Measurements from ENCODE around the gene TIPRL. TPM values are rescaled to one million over a fixed set of nuclear protein-coding genes. Genes with fewer than 3 reads are reported as not detected.
"Not testable (repeated sequence)": the region's sequence is repeated elsewhere in the genome, so short reads cannot be mapped to it uniquely, and the experiment has no call there.

The TIPRL gene
- total RNA-seq, 2 donors from 2014 or later: 34.6 to 49.6 TPM

- Mint-ChIP-seq H3K4me1 (ENCODE audit: low read depth in 2 of 2) (no peaks in the 10 kb centered on the region), H3K9me3 (no peaks in the 10 kb centered on the region), H3K27ac (no peak overlapping the region), H3K27me3 (no peaks in the 10 kb centered on the region), H3K4me3 (no peak overlapping the region), H3K36me3 (peaks cover 18% of the 10 kb centered on the region)
- ATAC-seq (no peak), DNase-seq (ENCODE audit: low spot score) (no peak)
These were observed 27.3 kb downstream of the TIPRL start for GRCh38 chr1:168206111-168206510.

GRCh38 chr1:168207673-168208072 lies 28.9 kb downstream of the TIPRL start:
- ATAC-seq: not testable (repeated sequence)

DNA sequence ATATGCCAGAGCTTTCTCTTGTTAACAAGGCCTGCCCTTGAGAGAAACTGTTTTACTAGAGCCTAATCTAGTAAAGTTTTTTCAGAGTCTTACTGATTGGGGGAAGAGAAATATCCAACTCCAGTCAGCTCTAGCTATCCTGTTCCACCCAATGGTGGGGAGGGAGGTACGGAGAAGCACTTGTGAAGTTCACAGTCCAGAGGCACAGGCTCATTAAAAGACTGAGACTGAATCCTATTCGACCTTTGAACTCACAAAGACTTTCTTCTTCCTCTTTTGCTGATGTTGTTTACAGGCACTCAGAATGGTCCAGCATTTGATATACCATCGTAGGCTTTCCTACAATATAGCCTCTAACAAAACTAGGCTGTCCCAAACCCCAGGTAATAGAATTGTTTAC lies 31.6 kb downstream of the TIPRL start:
- H3K4me3 Mint-ChIP-seq: no peak overlapping the region
- peaks cover 7% of the 10 kb centered on the region for H3K9me3 Mint-ChIP-seq
- peaks cover 0 to 5% of the 10 kb centered on the region in 2 donors for H3K4me1 Mint-ChIP-seq (ENCODE audit: low read depth in 2 of 2)
- H3K27ac Mint-ChIP-seq: no peak overlapping the region
- DNase-seq (ENCODE audit: low spot score) (no peak), ATAC-seq (no peak)
- H3K36me3 Mint-ChIP-seq: peaks cover 12% of the 10 kb centered on the region
- peaks cover 0 to 7% of the 10 kb centered on the region in 2 donors for H3K27me3 Mint-ChIP-seq

More at GRCh38 chr1:168207673-168208072, 28.9 kb downstream of the TIPRL start:
- H3K4me1 Mint-ChIP-seq (ENCODE audit: low read depth in 2 of 2); H3K4me3 Mint-ChIP-seq; H3K27ac Mint-ChIP-seq; H3K27me3 Mint-ChIP-seq; DNase-seq (ENCODE audit: low spot score); H3K9me3 Mint-ChIP-seq: not testable (repeated sequence)
- peaks cover 16% of the 10 kb centered on the region for H3K36me3 Mint-ChIP-seq

DNA sequence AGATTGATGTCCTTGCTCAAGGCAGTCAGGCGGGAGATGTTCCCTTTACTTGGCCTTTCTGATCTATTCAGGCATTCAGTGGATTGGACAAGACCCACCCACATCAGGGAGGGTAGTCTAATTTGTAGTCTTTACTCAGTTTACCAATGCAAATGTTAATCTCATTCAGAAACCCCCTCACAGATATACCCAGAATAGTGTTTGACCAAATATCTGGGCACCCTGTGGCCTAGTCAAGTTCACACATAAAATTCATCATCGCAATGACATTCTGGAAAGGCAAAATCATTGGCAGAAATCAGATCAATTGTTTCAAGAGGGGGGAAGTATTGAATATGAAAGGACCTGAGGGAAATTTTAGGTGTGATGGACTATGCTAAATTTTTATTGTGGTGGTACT lies 34.6 kb downstream of the TIPRL start:
- H3K27me3 Mint-ChIP-seq: peaks cover 0 to 7% of the 10 kb centered on the region in 2 donors
- DNase-seq (ENCODE audit: low spot score) (no peak), ATAC-seq (no peak)
- peaks cover 6% of the 10 kb centered on the region for H3K36me3 Mint-ChIP-seq
- H3K9me3 Mint-ChIP-seq: peaks cover 7% of the 10 kb centered on the region
- no peak overlapping the region for H3K27ac Mint-ChIP-seq
- H3K4me1 Mint-ChIP-seq (ENCODE audit: low read depth in 2 of 2): peaks cover 0 to 5% of the 10 kb centered on the region in 2 donors
- H3K4me3 Mint-ChIP-seq: no peak overlapping the region

GRCh38 chr1:168216171-168216570 lies 37.4 kb downstream of the TIPRL start:
- Mint-ChIP-seq H3K36me3 (peaks cover 5% of the 10 kb centered on the region), H3K9me3 (peaks cover 6% of the 10 kb centered on the region), H3K4me1 (ENCODE audit: low read depth in 2 of 2) (peaks cover 5 to 9% of the 10 kb centered on the region in 2 donors), H3K27me3 (peaks cover 5 to 9% of the 10 kb centered on the region in 2 donors), H3K4me3 (no peak overlapping the region), H3K27ac (no peak overlapping the region)
- ATAC-seq: no peak
- no peak for DNase-seq (ENCODE audit: low spot score)

DNA sequence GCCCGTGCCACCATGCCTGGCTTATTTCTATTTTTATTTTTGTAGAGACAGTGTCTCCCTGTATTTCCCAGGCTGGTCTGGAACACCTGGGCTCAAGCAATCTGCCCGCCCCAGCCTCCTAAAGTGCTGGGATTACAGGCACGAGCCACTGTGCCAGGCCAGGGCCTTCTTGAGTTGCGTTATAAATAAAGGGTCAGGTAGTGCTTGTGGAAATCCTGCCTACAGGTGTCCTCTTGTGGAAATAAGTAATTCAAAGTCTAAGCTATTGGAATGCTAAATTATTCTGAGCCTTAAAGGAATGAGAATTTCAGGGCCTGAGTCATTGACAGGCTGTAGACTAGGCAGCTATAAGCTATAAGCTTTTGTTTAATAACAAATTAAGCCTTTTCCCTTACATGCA lies 38.9 kb downstream of the TIPRL start:
- Mint-ChIP-seq H3K4me3 (no peak overlapping the region), H3K9me3 (peaks cover 2% of the 10 kb centered on the region), H3K4me1 (ENCODE audit: low read depth in 2 of 2) (peaks cover 0 to 9% of the 10 kb centered on the region in 2 donors), H3K27ac (no peak overlapping the region), H3K27me3 (peaks cover 5% of the 10 kb centered on the region in 2 donors), H3K36me3 (no peaks in the 10 kb centered on the region)
- no peak for ATAC-seq
- no peak for DNase-seq (ENCODE audit: low spot score)

DNA sequence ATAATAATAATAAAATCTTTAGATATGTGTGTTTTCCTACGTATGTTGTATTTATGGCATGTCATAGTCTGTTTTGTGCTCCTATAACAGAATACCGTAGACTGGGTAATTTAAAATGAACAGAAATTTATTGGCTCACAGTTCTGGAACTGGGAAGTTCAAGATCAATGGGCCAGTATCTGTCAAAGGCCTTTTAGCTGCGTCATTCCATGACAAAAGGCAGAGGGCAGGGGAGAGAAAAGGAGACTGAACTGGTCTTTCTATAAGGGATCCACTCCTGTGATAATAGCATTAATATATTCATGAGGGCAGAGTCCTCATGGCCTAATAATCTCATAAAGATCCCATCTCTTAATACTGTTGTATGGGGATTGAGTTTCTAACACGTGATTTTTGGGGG lies 39.9 kb downstream of the TIPRL start:
- H3K4me3 Mint-ChIP-seq: no peak overlapping the region
- no peaks in the 10 kb centered on the region for H3K36me3 Mint-ChIP-seq
- peaks cover 5 to 8% of the 10 kb centered on the region in 2 donors for H3K27me3 Mint-ChIP-seq
- no peak for DNase-seq (ENCODE audit: low spot score)
- ATAC-seq: no peak
- H3K9me3 Mint-ChIP-seq: no peaks in the 10 kb centered on the region
- no peak overlapping the region for H3K27ac Mint-ChIP-seq
- H3K4me1 Mint-ChIP-seq (ENCODE audit: low read depth in 2 of 2): peaks cover under 1 to 9% of the 10 kb centered on the region in 2 donors

DNA sequence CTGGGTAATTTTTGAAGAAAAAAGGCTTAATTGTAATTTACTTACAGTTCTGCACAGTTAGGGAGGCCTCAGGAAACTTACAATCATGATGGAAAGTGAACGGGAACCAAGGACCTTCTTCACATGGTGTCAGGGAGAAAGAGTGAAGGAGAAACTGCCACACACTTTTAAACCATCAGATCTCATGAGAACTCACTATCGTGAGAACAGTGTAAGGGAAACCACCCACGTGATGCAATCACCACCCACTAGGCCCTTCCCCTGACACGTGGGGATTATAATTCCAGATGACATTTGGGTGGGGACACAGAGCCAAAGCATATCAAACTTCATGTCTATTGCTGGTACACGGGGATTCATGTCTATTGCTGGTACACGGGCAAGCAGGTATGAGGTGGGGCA lies 41.7 kb downstream of the TIPRL start:
- H3K36me3 Mint-ChIP-seq: no peaks in the 10 kb centered on the region
- no peak overlapping the region for H3K4me3 Mint-ChIP-seq

DNA sequence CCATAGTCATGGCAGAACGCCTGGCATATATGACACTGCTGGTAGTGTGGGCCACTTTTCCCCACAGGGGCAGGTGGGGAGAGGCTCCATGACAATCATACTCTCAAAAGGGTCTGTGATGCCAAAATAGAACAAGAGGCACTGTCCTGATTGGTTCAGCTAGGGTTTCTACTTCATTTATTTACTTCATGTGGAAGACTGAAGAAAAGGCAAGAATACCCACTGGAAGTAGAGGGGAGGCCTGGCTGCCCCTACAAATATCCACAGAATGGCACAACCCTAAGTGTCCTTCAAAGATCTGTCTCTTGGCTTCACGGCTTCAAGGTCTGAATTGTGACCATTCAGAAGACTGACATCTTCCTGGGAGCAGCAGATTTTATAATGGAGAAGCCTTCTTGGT lies 42.5 kb downstream of the TIPRL start:
- H3K4me3 Mint-ChIP-seq: no peak overlapping the region
- ATAC-seq: no peak
- peaks cover 16 to 20% of the 10 kb centered on the region in 2 donors for H3K4me1 Mint-ChIP-seq (ENCODE audit: low read depth in 2 of 2)
- H3K9me3 Mint-ChIP-seq: no peaks in the 10 kb centered on the region
- DNase-seq (ENCODE audit: low spot score): no peak
- peaks cover 5 to 6% of the 10 kb centered on the region in 2 donors for H3K27me3 Mint-ChIP-seq
- peak overlapping the region in 1 of 2 donors; percentile 25 for H3K27ac Mint-ChIP-seq
- H3K36me3 Mint-ChIP-seq: no peaks in the 10 kb centered on the region

More for the DNA sequence above, 41.7 kb downstream of the TIPRL start:
- Mint-ChIP-seq H3K27me3 (peaks cover 5 to 6% of the 10 kb centered on the region in 2 donors), H3K4me1 (ENCODE audit: low read depth in 2 of 2) (peaks cover 16 to 20% of the 10 kb centered on the region in 2 donors), H3K9me3 (no peaks in the 10 kb centered on the region), H3K27ac (no peak overlapping the region)
- ATAC-seq (peak in 1 of 2 donors; percentile 62), DNase-seq (ENCODE audit: low spot score) (no peak)

DNA sequence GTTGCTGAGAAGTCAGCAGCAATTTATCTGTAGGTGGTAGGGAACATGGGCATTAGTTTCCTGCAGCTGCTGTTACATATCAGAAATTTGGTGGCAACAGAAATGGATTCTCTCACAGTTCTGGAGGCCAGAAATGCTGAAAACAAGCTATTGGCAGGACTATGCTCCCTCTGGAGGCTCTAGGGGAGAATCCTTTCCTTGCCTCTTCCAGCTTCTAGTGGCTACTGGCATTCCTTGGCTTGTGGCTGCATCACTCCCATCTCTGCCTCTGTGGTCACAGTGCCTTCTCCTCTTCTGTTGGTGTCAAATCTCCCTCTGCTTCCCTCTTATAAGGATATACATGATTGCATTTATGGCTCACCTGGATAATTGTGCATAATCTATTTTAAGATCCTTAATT lies 44.5 kb downstream of the TIPRL start:
- H3K27me3 Mint-ChIP-seq: peaks cover 5 to 6% of the 10 kb centered on the region in 2 donors
- no peak overlapping the region for H3K4me3 Mint-ChIP-seq
- peaks cover 30 to 34% of the 10 kb centered on the region in 2 donors for H3K4me1 Mint-ChIP-seq (ENCODE audit: low read depth in 2 of 2)
- H3K36me3 Mint-ChIP-seq: no peaks in the 10 kb centered on the region
- no peak overlapping the region for H3K27ac Mint-ChIP-seq
- DNase-seq (ENCODE audit: low spot score) (no peak), ATAC-seq (no peak)
- H3K9me3 Mint-ChIP-seq: no peaks in the 10 kb centered on the region

DNA sequence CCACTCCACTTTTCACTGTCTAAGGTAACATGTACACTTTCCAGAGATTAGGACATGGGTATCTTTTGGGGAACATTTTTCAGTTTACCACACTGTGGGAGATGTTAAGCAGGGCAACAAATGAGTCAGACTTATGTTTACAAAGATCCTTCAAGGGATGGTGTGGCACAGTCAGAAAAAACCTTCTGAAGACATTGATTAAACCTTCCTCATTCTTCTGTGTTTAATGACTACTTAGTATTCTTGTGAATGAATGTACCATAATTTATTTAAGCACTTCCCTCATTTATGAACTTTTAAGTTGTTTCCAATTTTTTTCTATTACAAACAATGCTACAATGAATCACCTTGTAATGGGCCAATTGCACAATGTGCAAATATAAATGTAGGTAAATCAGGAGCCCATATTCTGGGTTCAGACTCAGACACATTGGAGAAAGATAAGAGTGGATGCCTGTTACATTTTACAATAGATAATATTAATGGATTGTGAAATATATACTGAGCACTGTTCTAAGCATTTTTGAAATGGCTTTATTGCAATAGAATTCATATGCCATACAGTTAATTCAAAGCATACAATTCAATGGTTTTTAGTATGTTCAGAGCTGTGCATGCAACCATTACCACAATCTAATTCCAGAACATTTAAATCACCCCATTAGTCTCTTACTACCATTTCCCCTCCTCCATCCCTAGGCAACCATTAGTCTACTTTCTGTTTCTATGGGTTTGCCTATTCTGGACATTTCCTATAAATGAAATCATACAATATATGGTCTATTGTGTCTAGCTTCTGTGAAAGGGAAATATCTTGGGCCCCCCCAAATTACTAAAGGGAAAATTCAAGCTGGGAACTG lies 45.1 kb downstream of the TIPRL start:
- peaks cover 3 to 6% of the 10 kb centered on the region in 2 donors for H3K27me3 Mint-ChIP-seq
- no peaks in the 10 kb centered on the region for H3K36me3 Mint-ChIP-seq
- H3K4me1 Mint-ChIP-seq (ENCODE audit: low read depth in 2 of 2): peaks cover 36 to 40% of the 10 kb centered on the region in 2 donors
- DNase-seq (ENCODE audit: low spot score): no peak
- ATAC-seq: no peak
- H3K9me3 Mint-ChIP-seq: no peaks in the 10 kb centered on the region
- H3K4me3 Mint-ChIP-seq: no peak overlapping the region
- H3K27ac Mint-ChIP-seq: no peak overlapping the region

DNA sequence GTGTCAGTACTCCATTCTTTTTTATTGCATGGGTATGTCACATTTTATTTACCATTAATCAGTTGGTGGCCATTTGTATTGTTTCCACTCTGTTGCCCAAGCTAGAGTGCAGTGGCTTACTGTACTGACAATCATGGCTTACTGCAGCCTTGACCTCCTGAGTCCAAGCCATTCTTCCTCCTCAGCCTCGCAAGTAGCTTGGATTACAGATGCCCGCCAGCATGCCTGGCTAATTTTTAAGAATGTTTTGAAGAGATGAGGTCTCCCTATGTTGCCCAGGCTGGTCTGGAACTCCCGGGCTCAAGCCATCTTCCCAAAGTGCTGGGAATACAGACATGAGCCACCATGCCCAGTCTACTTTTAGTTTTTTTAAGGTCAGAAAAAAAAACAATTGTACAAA lies 46.2 kb downstream of the TIPRL start:
- peaks cover 7% of the 10 kb centered on the region for H3K36me3 Mint-ChIP-seq
- H3K4me3 Mint-ChIP-seq: peak overlapping the region; percentile 88

GRCh38 chr1:168225476-168226190 lies 46.9 kb downstream of the TIPRL start, which contains the start of gene SFT2D2:
TSS of gene SFT2D2 (plus strand) at chr1:168226004. CDS start at chr1:168226080, 76 bp downstream.
- peak within 1 kb of the TSS; percentile 88 for H3K4me3 Mint-ChIP-seq
- H3K36me3 Mint-ChIP-seq: peaks cover 7% of the 10 kb centered on the region
- peak; percentile 86 for DNase-seq (ENCODE audit: low spot score)
- H3K27me3 Mint-ChIP-seq: peaks cover 0 to 3% of the 10 kb centered on the region in 2 donors
- H3K27ac Mint-ChIP-seq: peak within 1 kb of the TSS; percentile 54 to 88
- peaks cover 44 to 45% of the 10 kb centered on the region in 2 donors for H3K4me1 Mint-ChIP-seq (ENCODE audit: low read depth in 2 of 2)
- H3K9me3 Mint-ChIP-seq: peaks cover 4% of the 10 kb centered on the region
- ATAC-seq: peak; percentile 97

More for the DNA sequence above, 46.2 kb downstream of the TIPRL start:
- Mint-ChIP-seq H3K27me3 (peaks cover 0 to 3% of the 10 kb centered on the region in 2 donors), H3K27ac (peak overlapping the region in 1 of 2 donors; percentile 88), H3K9me3 (peaks cover 4% of the 10 kb centered on the region), H3K4me1 (ENCODE audit: low read depth in 2 of 2) (peaks cover 45 to 46% of the 10 kb centered on the region in 2 donors)
- DNase-seq (ENCODE audit: low spot score) (no peak), ATAC-seq (no peak)

DNA sequence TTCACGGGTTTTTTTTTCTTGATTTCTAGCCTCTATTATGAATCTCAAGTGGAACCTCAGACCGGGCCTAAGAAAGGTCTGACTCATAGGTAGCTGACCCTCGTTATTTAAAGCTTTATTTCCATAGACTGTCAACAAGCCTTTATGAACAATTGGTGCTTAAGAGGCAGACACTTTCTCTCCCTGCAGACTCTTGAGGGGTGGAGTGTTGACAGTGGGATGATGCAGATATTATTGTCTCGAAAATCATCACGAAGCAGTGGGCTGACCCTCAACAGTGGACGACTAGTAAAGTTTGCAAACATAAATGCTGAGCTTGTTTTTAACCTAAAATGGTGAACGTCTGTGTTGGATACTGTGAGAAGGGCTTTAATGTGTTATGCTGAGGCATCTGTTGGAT lies 48.9 kb downstream of the TIPRL start:
- Mint-ChIP-seq H3K4me1 (ENCODE audit: low read depth in 2 of 2) (peaks cover 54 to 57% of the 10 kb centered on the region in 2 donors), H3K27ac (peak overlapping the region; percentile 54 to 88), H3K27me3 (peaks cover 0 to 3% of the 10 kb centered on the region in 2 donors), H3K36me3 (peaks cover 7% of the 10 kb centered on the region), H3K9me3 (peaks cover 4% of the 10 kb centered on the region), H3K4me3 (peak overlapping the region; percentile 88)
- ATAC-seq (no peak), DNase-seq (ENCODE audit: low spot score) (no peak)
